ENCODE measurements around the gene AP5B1. TPM values are rescaled to one million over a fixed set of nuclear protein-coding genes. Genes with fewer than 3 reads are reported as not detected.

AP5B1 gene, protein sequence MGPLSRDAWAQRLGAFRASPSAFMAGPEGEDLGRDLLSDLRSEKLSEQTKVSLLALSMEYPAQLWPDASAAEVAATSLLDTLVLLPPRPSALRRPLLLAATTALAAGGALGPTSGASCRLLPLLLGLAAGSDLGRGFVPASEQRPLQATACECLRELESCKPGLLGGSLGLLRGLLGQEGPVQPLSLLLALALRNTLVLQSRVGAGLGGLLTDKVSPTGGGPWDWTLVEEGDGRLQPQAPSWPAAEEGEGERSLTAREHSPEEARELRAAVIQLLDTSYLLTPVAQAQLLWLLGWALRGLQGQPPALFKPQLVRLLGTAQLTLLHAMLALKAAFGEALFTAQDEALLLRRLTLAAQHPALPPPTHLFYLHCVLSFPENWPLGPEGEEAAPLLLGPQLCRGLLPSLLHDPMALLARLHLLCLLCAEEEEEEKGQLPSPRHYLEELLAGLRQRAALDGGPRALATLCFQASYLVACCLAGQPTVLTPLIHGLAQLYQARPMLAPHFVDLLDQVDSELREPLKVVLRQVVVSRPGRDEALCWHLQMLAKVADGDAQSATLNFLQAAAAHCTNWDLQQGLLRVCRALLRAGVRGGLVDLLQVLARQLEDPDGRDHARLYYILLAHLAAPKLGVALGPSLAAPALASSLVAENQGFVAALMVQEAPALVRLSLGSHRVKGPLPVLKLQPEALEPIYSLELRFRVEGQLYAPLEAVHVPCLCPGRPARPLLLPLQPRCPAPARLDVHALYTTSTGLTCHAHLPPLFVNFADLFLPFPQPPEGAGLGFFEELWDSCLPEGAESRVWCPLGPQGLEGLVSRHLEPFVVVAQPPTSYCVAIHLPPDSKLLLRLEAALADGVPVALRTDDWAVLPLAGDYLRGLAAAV
- total RNA-seq = 7.7 and 8.5 TPM in 2 replicates

DNA sequence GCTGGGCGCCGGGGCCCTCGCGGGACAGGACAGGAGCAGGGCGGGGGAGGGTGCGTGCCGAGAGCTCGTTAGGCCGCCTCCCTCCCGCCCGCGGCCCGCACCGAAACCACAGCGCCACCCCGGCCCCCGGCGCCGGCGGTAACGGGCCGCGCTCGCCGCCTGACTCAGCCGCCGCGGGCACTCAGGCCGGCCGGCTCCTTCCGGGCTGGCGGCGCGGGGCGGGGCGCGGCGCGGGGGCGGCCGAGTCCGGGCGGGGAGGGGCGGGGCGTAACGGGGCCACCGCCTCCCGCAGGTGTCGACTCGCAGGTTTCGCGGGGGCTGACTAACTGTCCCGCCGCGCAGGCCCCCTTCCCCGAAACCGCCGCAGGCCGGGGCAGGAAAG lies at the start of gene AP5B1:
AP5B1 (minus strand) TSS at position 207 of the 382 bp plus-strand sequence. CDS start 385 bp downstream, outside the sequence.

DNA sequence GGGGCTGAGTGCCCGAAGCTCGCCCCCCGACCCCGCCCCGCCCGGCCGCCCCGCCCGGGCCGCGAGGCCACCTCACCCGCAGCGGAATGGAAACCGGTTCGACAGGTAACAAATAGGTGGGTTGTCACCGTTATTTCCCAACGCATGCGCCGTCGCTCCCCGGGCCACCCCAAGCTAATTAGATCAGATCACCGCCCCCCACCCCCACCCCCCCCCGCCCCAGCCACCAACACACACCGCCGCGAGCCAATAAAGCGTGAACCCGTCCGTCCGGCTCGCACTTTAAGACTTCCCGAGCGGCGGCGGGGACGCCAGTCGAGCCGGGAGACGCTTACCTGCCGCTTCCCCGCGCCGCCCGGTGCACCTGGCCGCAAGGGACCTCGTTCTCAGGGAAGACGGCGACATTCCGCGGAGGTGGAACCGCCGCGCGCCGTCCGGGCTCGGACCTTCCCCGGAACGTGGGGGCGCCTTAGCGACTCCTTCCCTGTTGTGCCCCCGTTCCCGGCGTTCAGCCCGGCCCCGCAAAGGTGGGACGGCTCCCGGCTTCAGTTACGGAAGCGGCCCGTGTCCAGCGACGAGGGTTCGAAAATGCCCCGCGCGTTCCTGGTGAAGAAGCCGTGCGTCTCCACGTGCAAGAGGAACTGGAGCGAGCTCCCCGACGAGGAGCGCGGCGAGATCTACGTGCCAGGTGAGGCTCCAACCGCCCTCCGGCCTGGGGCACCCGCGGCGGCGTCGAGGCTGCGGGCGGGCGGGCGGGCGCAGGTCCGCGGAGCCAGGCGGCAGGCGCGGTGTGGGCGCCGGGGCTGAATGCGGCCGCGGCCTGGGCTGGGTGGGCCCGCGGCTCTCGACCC lies 6.2 kb upstream of the AP5B1 start, which contains the start of gene OVOL1:
OVOL1 (plus strand) TSS at position 278 of the 851 bp plus-strand sequence; CDS start at position 589, 311 bp downstream.

Other genes with a start within 250 kb of the AP5B1 start
- gene LTBP3, start 222.6 kb downstream of the AP5B1 start, total RNA-seq = 33.3 and 34.5 TPM in 2 replicates
- 30.4 and 73.8 TPM in 2 replicates for gene ZNRD2, start 210.5 kb downstream of the AP5B1 start, total RNA-seq
- 12.7 and 35.5 TPM in 2 replicates for gene FAM89B, start 208.4 kb downstream of the AP5B1 start, total RNA-seq
- gene EHBP1L1, start 204.9 kb downstream of the AP5B1 start, total RNA-seq = 68.2 and 106 TPM in 2 replicates
- gene KCNK7, start 185.2 kb downstream of the AP5B1 start, total RNA-seq = under 0.01 TPM in 1 of 2 replicates, not detected in the other
- 17.2 and 30.5 TPM in 2 replicates for gene MAP3K11, start 166.8 kb downstream of the AP5B1 start, total RNA-seq
- 9.3 and 23.8 TPM in 2 replicates for gene PCNX3, start 165.2 kb downstream of the AP5B1 start, total RNA-seq
- gene SIPA1, start 142.9 kb downstream of the AP5B1 start, total RNA-seq = 10.1 and 19.9 TPM in 2 replicates
- gene RELA, start 118.1 kb downstream of the AP5B1 start, total RNA-seq = 12.7 and 22.6 TPM in 2 replicates
- gene KAT5, start 68.7 kb downstream of the AP5B1 start, total RNA-seq = 33.5 and 36.6 TPM in 2 replicates
- gene RNASEH2C, start 60.2 kb downstream of the AP5B1 start, total RNA-seq = 33.0 and 59.0 TPM in 2 replicates
- gene OVOL1, start 6.1 kb upstream of the AP5B1 start, total RNA-seq = under 0.01 TPM in 1 of 2 replicates, not detected in the other
- gene SNX32, start 53.0 kb upstream of the AP5B1 start, total RNA-seq = 0.38 and 2.5 TPM in 2 replicates
- 677 and 1,304 TPM in 2 replicates for gene CFL1, start 77.2 kb upstream of the AP5B1 start, total RNA-seq
- 45.4 and 48.7 TPM in 2 replicates for gene MUS81, start 79.5 kb upstream of the AP5B1 start, total RNA-seq
- 44.9 and 71.0 TPM in 2 replicates for gene EFEMP2, start 91.8 kb upstream of the AP5B1 start, total RNA-seq
- gene CTSW, start 98.9 kb upstream of the AP5B1 start, total RNA-seq = not detected in 2 replicates
- 128 and 212 TPM in 2 replicates for gene FIBP, start 107.5 kb upstream of the AP5B1 start, total RNA-seq
- 80.3 and 108 TPM in 2 replicates for gene CCDC85B, start 109.7 kb upstream of the AP5B1 start, total RNA-seq
- gene FOSL1, start 119.4 kb upstream of the AP5B1 start, total RNA-seq = 17.5 and 28.6 TPM in 2 replicates
- 17.1 and 21.1 TPM in 2 replicates for gene C11orf68, start 138.1 kb upstream of the AP5B1 start, total RNA-seq
- 130 and 436 TPM in 2 replicates for gene DRAP1, start 138.4 kb upstream of the AP5B1 start, total RNA-seq
- gene TSGA10IP, start 164.5 kb upstream of the AP5B1 start, total RNA-seq = not detected in 2 replicates
- 28.5 and 63.6 TPM in 2 replicates for gene SART1, start 180.8 kb upstream of the AP5B1 start, total RNA-seq
- gene EIF1AD, start 221.2 kb upstream of the AP5B1 start, total RNA-seq = 26.8 and 40.8 TPM in 2 replicates
- gene BANF1, start 221.5 kb upstream of the AP5B1 start, total RNA-seq = 10.7 and 54.1 TPM in 2 replicates
- gene CST6, start 231.0 kb upstream of the AP5B1 start, total RNA-seq = 0.38 and 0.56 TPM in 2 replicates
- under 0.01 and 0.19 TPM in 2 replicates for gene CATSPER1, start 245.5 kb upstream of the AP5B1 start, total RNA-seq